ENCODE data around the gene VTN. TPM values are rescaled to one million over a fixed set of nuclear protein-coding genes. Genes with fewer than 3 reads are reported as not detected.

VTN gene
- polyA plus RNA-seq, 1 donor from 2014 or later = 1.5 TPM

- TF ChIP-seq CTCF (IDR thresholded peaks at IDR 0.05; ENCODE audit: poor library complexity, severe bottlenecking) (no peak), SMC3 (conservative IDR thresholded peaks at IDR 0.05; ENCODE audit: poor library complexity) (no peak), TAF1 (IDR thresholded peaks at IDR 0.05; ENCODE audit: low read depth) (no peak), EZH2 (IDR thresholded peaks at IDR 0.05; ENCODE audit: borderline replicate concordance, insufficient read depth, low read length, poor library complexity, severe bottlenecking) (no peak), EP300 (conservative IDR thresholded peaks at IDR 0.05; ENCODE audit: poor library complexity, severe bottlenecking) (no peak), REST (IDR thresholded peaks at IDR 0.05; ENCODE audit: borderline replicate concordance) (no peak), MXI1 (conservative IDR thresholded peaks at IDR 0.05; ENCODE audit: poor library complexity, severe bottlenecking) (no peak), RAD21 (conservative IDR thresholded peaks at IDR 0.05) (no peak), POLR2AphosphoS5 (IDR thresholded peaks at IDR 0.05) (no peak)
- peaks cover 6% of the 10 kb centered on the region for H3K36me3 ChIP-seq (ENCODE audit: insufficient read depth, low read length)
- H3K9me3 ChIP-seq (ENCODE audit: low read length) = no peaks in the 10 kb centered on the region
- no peak overlapping the region for H2AFZ ChIP-seq (ENCODE audit: low read depth, low read length)
- H3F3A ChIP-seq (ENCODE audit: insufficient read depth, low read length, poor library complexity, severe bottlenecking) = no peaks in the 10 kb centered on the region
- H3K27ac ChIP-seq (ENCODE audit: low read length) = no peak overlapping the region
- H3K79me2 ChIP-seq (replicated peaks; ENCODE audit: insufficient read depth, low read length) = peaks cover 29% of the 10 kb centered on the region
- no peaks in the 10 kb centered on the region for H3K9me2 ChIP-seq (ENCODE audit: insufficient read depth, low read length)
- no peak overlapping the region for H3K9ac ChIP-seq (ENCODE audit: low read length)
- no peaks in the 10 kb centered on the region for H4K20me1 ChIP-seq (ENCODE audit: insufficient read depth)
- H3K4me3 ChIP-seq (ENCODE audit: low read length) = no peak overlapping the region
- H3K4me2 ChIP-seq (ENCODE audit: low read length) = no peak overlapping the region
- no peaks in the 10 kb centered on the region for H3K27me3 ChIP-seq (ENCODE audit: insufficient read depth, low read depth, low read length)
Measured at GRCh38 chr17:28331891-28332420, 38.2 kb downstream of the VTN start.

- H2AFZ ChIP-seq (ENCODE audit: low read depth, low read length) = no peak overlapping the region
- peaks cover 26% of the 10 kb centered on the region for H3K79me2 ChIP-seq (replicated peaks; ENCODE audit: insufficient read depth, low read length)
- no peak overlapping the region for H3K9ac ChIP-seq (ENCODE audit: low read length)
- no peak overlapping the region for H3K27ac ChIP-seq (ENCODE audit: low read length)
- H3K4me3 ChIP-seq (ENCODE audit: low read length) = no peak overlapping the region
- H3K36me3 ChIP-seq (ENCODE audit: insufficient read depth, low read length) = peaks cover 6% of the 10 kb centered on the region
- no peaks in the 10 kb centered on the region for H3K9me2 ChIP-seq (ENCODE audit: insufficient read depth, low read length)
- no peaks in the 10 kb centered on the region for H3K27me3 ChIP-seq (ENCODE audit: insufficient read depth, low read depth, low read length)
- H3K9me3 ChIP-seq (ENCODE audit: low read length) = no peaks in the 10 kb centered on the region
- no peaks in the 10 kb centered on the region for H4K20me1 ChIP-seq (ENCODE audit: insufficient read depth)
- no peaks in the 10 kb centered on the region for H3F3A ChIP-seq (ENCODE audit: insufficient read depth, low read length, poor library complexity, severe bottlenecking)
- no peak overlapping the region for H3K4me2 ChIP-seq (ENCODE audit: low read length)
- no peak for TF ChIP-seq CTCF (IDR thresholded peaks at IDR 0.05; ENCODE audit: poor library complexity, severe bottlenecking)
- no peak for TF ChIP-seq EP300 (conservative IDR thresholded peaks at IDR 0.05; ENCODE audit: poor library complexity, severe bottlenecking)
- no peak for TF ChIP-seq SMC3 (conservative IDR thresholded peaks at IDR 0.05; ENCODE audit: poor library complexity)
- TF ChIP-seq REST (IDR thresholded peaks at IDR 0.05; ENCODE audit: borderline replicate concordance) = no peak
- TF ChIP-seq RAD21 (conservative IDR thresholded peaks at IDR 0.05) = no peak
- no peak for TF ChIP-seq EZH2 (IDR thresholded peaks at IDR 0.05; ENCODE audit: borderline replicate concordance, insufficient read depth, low read length, poor library complexity, severe bottlenecking)
- TF ChIP-seq POLR2AphosphoS5 (IDR thresholded peaks at IDR 0.05) = no peak
- TF ChIP-seq MXI1 (conservative IDR thresholded peaks at IDR 0.05; ENCODE audit: poor library complexity, severe bottlenecking) = no peak
- TF ChIP-seq TAF1 (IDR thresholded peaks at IDR 0.05; ENCODE audit: low read depth) = no peak
Measured at GRCh38 chr17:28330671-28331070, 39.4 kb downstream of the VTN start.
